Measurements from ENCODE around the gene SNTA1. TPM values are rescaled to one million over a fixed set of nuclear protein-coding genes. Genes with fewer than 3 reads are reported as not detected.

Gene SNTA1
- total and polyA plus RNA-seq, 2 of the 8 experiments (the other 6 are each of a cell fraction or from before 2014, with no cell fraction given): 4.5 to 8.0 TPM

- H3K27ac ChIP-seq (ENCODE audit: low read depth, low read length): no peak overlapping the region
- no peaks in the 10 kb centered on the region for H3K9me3 ChIP-seq (ENCODE audit: insufficient read depth in 2 of 2, low read depth in 1 of 2, low read length in 1 of 2)
- CTCF ChIA-PET (ENCODE audit: partially characterized antibody): interaction anchor here (0.6 to 3.1 kb wide), 5 partner anchors 10 to 256 kb away, joined by 3 to 9 read pairs (median 4); no protein-coding TSS in a partner anchor
- WGBS, 2 experiments (ENCODE audit: extremely low coverage in 1 of 2, insufficient coverage in 1 of 2, insufficient read length in 1 of 2, insufficient replicate concordance in 2 of 2, low coverage in 1 of 2, low lambda C conversion rate in 2 of 2, missing lambda C conversion rate in 1 of 2): 94% methylated on average over 7 of the region's 7 CpGs; no CpG with 5 or more reads in 1 of the 2 experiments
- H3K79me2 ChIP-seq (ENCODE audit: control insufficient read depth in 1 of 2, insufficient read depth in 2 of 2, low read length in 2 of 2): no peaks in the 10 kb centered on the region
- H3K4me2 ChIP-seq (ENCODE audit: insufficient read depth in 1 of 2, low read depth in 2 of 2, low read length in 2 of 2): no peak overlapping the region
- H3K4ac ChIP-seq (replicated peaks; ENCODE audit: insufficient read length, low read depth, low read length): no peak overlapping the region
- no peak overlapping the region for H2BK15ac ChIP-seq (ENCODE audit: low read length)
- H3K9ac ChIP-seq (replicated peaks in 1 of 4; ENCODE audit: extremely low read depth in 1 of 4, low read depth in 3 of 4, low read length in 3 of 4): no peak overlapping the region
- no peaks in the 10 kb centered on the region; a peak in 1 of 8 replicates for H3K36me3 ChIP-seq (ENCODE audit: control insufficient read depth in 2 of 4, insufficient read depth in 4 of 4, low read length in 3 of 4)
- H3K23ac ChIP-seq (ENCODE audit: insufficient read length): no peak overlapping the region
- H3K79me1 ChIP-seq (ENCODE audit: low read depth, low read length): no peaks in the 10 kb centered on the region; the same call in 1 of the 2 replicates
- POLR2A ChIA-PET (ENCODE audit: partially characterized antibody): interaction anchor here (0.6 kb wide), 1 partner anchor 42 kb away, joined by 5 read pairs; no protein-coding TSS in a partner anchor
- H4K20me1 ChIP-seq (replicated peaks in 1 of 2; ENCODE audit: control insufficient read depth in 1 of 2, insufficient read depth in 2 of 2, low read length in 2 of 2): peaks cover 0 to 2% of the 10 kb centered on the region in 2 experiments
- H3K56ac ChIP-seq (replicated peaks; ENCODE audit: insufficient read length, low read depth, low read length): no peak overlapping the region
- no peaks in the 10 kb centered on the region for H3K27me3 ChIP-seq (replicated peaks in 1 of 4; ENCODE audit: control insufficient read depth in 3 of 4, extremely low read depth in 1 of 4, insufficient read depth in 3 of 4, low read length in 3 of 4)
- H2AK5ac ChIP-seq (ENCODE audit: low read depth, low read length): no peak overlapping the region
- no peak overlapping the region for H2BK20ac ChIP-seq (ENCODE audit: low read length)
- H3K4me1 ChIP-seq (replicated peaks in 1 of 4; ENCODE audit: control insufficient read depth in 3 of 4, insufficient read depth in 4 of 4, low read length in 3 of 4): no peaks in the 10 kb centered on the region
- H3K18ac ChIP-seq (ENCODE audit: extremely low read depth, low read length): no peak overlapping the region
- H4K8ac ChIP-seq (ENCODE audit: extremely low read depth, insufficient read depth, low read length): no peak overlapping the region
- no peak overlapping the region for H3K14ac ChIP-seq (ENCODE audit: insufficient read length)
- no peak overlapping the region for H2BK5ac ChIP-seq (ENCODE audit: low read depth, low read length)
- H4K91ac ChIP-seq (replicated peaks; ENCODE audit: insufficient read length, low read length): no peak overlapping the region
- DNase-seq (ENCODE audit: low read depth in 1 of 2, low spot score in 2 of 2) (no peak), FAIRE-seq (no peak)
- no peak overlapping the region for H2BK12ac ChIP-seq (ENCODE audit: low read depth, low read length)
- H3K4me3 ChIP-seq (ENCODE audit: extremely low read depth in 1 of 4, insufficient read depth in 2 of 4, low read depth in 3 of 4, low read length in 4 of 4): no peak overlapping the region
- H4K5ac ChIP-seq (ENCODE audit: insufficient read length, low read depth, low read length): no peak overlapping the region
- H2BK120ac ChIP-seq (replicated peaks; ENCODE audit: low read depth, low read length): no peak overlapping the region
- no peak overlapping the region for H2AFZ ChIP-seq (ENCODE audit: low read length)
- H3K23me2 ChIP-seq (ENCODE audit: low read depth, low read length): no peaks in the 10 kb centered on the region
- no peak for TF ChIP-seq MAFK (IDR thresholded peaks at IDR 0.05; ENCODE audit: low read depth, low read length)
- TF ChIP-seq ASH2L (IDR thresholded peaks at IDR 0.05; ENCODE audit: low read length): no peak
- no peak for TF ChIP-seq YY1 (IDR thresholded peaks at IDR 0.05; ENCODE audit: low read depth, low read length)
Observed at GRCh38 chr20:33411711-33412483, 31.7 kb downstream of the SNTA1 start.

All from H1 (cell line).